ENCODE data around the gene PHGDH. TPM values are rescaled to one million over a fixed set of nuclear protein-coding genes. Genes with fewer than 3 reads are reported as not detected.
A peak's percentile ranks its signal among the peaks of the same experiment; 100 is the strongest.

PHGDH gene
- total RNA-seq, 1 experiment from 2014 or later, result 373 TPM

DNA sequence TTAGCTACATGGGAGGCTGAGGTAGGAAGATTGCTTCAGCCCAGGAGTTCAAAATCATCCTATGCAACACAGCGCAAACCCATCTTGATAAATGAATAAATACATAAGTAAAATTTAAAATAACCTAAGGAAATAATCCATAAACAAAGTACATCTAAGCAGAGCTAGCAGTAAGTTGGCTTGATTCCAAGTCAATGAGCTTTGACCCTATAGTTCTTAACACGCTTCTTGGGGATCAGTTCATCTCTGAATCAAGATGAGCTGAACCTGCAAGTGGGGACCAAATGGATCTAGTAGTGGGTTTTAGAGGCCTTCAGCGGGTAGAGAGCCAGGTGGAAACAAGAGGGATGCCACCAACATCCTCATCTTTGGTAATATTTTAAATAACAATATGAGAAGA lies 31.5 kb upstream of the PHGDH start:
- peak in 1 of 2 experiments; percentile 23 for DNase-seq
- H2AFZ ChIP-seq, result no peak overlapping the region
- H3K4me3 ChIP-seq, result no peak overlapping the region
- no peaks in the 10 kb centered on the region for H3K9me3 ChIP-seq (ENCODE audit: insufficient read depth, low read depth)
- H3K36me3 ChIP-seq (ENCODE audit: low read depth), result no peaks in the 10 kb centered on the region
- TF ChIP-seq EZH2 (IDR thresholded peaks at IDR 0.05; ENCODE audit: low read depth) (no peak), CTCF (conservative IDR thresholded peaks at IDR 0.05) (no peak)
- H4K20me1 ChIP-seq (ENCODE audit: insufficient read depth), result no peaks in the 10 kb centered on the region
- no peak overlapping the region for H3K27ac ChIP-seq
- H3K4me1 ChIP-seq (replicated peaks; ENCODE audit: insufficient read depth), result peaks cover 8% of the 10 kb centered on the region
- H3K4me2 ChIP-seq, result no peak overlapping the region
- H3K79me2 ChIP-seq (ENCODE audit: low read depth), result no peaks in the 10 kb centered on the region
- H3F3A ChIP-seq (ENCODE audit: insufficient read depth, low read depth), result peaks cover 2% of the 10 kb centered on the region
- no TSS peak for BruUV-seq (replicated peaks)
- H3K27me3 ChIP-seq (ENCODE audit: insufficient read depth, low read depth), result no peaks in the 10 kb centered on the region
- intact Hi-C loops (cut with micrococcal nuclease; ENCODE audit: unreplicated experiment), result no loop called here
- CTCF ChIA-PET, result no interaction called here
- H3K9me2 ChIP-seq (ENCODE audit: insufficient read depth), result no peaks in the 10 kb centered on the region
- POLR2A ChIA-PET (ENCODE audit: unreplicated experiment), result no interaction called here

- DNase-seq, result peak in 1 of 2 experiments; percentile 1
- H3F3A ChIP-seq (ENCODE audit: insufficient read depth, low read depth), result peaks cover 2% of the 10 kb centered on the region; the same call in 1 of the 2 replicates
- H3K36me3 ChIP-seq (ENCODE audit: low read depth), result no peaks in the 10 kb centered on the region
- no TSS peak for BruUV-seq (replicated peaks)
- no peak for TF ChIP-seq EZH2 (IDR thresholded peaks at IDR 0.05; ENCODE audit: low read depth)
- TF ChIP-seq CTCF (conservative IDR thresholded peaks at IDR 0.05), result no peak
- no peaks in the 10 kb centered on the region for H3K9me2 ChIP-seq (ENCODE audit: insufficient read depth)
- no peaks in the 10 kb centered on the region for H3K79me2 ChIP-seq (ENCODE audit: low read depth)
- no peak overlapping the region for H3K4me2 ChIP-seq
- H3K4me1 ChIP-seq (replicated peaks; ENCODE audit: insufficient read depth), result peaks cover 8% of the 10 kb centered on the region
- no peak overlapping the region for H2AFZ ChIP-seq
- H4K20me1 ChIP-seq (ENCODE audit: insufficient read depth), result no peaks in the 10 kb centered on the region
- H3K4me3 ChIP-seq, result no peak overlapping the region
- no peaks in the 10 kb centered on the region for H3K27me3 ChIP-seq (ENCODE audit: insufficient read depth, low read depth)
- no peaks in the 10 kb centered on the region for H3K9me3 ChIP-seq (ENCODE audit: insufficient read depth, low read depth)
- POLR2A ChIA-PET (ENCODE audit: unreplicated experiment), result no interaction called here
- intact Hi-C loops (cut with micrococcal nuclease; ENCODE audit: unreplicated experiment), result no loop called here
- no peak overlapping the region for H3K27ac ChIP-seq
- CTCF ChIA-PET, result no interaction called here
Measured at GRCh38 chr1:119680723-119681122, 31.0 kb upstream of the PHGDH start.

DNA sequence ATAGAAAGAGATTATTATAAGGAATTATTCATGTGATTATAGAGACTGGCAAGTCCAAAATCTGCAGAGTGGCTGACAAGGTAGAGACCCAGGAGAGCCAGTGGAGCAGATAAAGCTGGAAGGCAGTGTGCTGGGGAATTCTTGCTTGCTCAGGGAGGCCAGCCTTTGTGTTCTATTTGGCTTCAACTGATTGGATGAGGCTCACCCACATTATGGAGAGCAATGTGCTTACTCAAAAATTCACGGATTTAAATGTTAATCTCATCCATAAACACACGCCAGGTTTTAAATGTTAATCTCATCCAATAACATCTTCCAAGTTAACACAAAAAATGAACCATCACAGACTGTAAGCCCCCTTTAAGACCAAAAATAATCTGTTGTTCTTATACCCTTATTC lies 30.2 kb upstream of the PHGDH start:
- no peaks in the 10 kb centered on the region for H4K20me1 ChIP-seq (ENCODE audit: insufficient read depth)
- TF ChIP-seq CTCF (conservative IDR thresholded peaks at IDR 0.05) (no peak), EZH2 (IDR thresholded peaks at IDR 0.05; ENCODE audit: low read depth) (no peak)
- no peak overlapping the region for H3K4me2 ChIP-seq
- intact Hi-C loops (cut with micrococcal nuclease; ENCODE audit: unreplicated experiment), result no loop called here
- H3K27ac ChIP-seq, result no peak overlapping the region
- peaks cover 13% of the 10 kb centered on the region for H3K4me1 ChIP-seq (replicated peaks; ENCODE audit: insufficient read depth)
- H3K79me2 ChIP-seq (ENCODE audit: low read depth), result no peaks in the 10 kb centered on the region
- peaks cover 11% of the 10 kb centered on the region for H3F3A ChIP-seq (ENCODE audit: insufficient read depth, low read depth)
- DNase-seq, result no peak
- H3K9me3 ChIP-seq (ENCODE audit: insufficient read depth, low read depth), result no peaks in the 10 kb centered on the region
- no peak overlapping the region for H3K4me3 ChIP-seq
- POLR2A ChIA-PET (ENCODE audit: unreplicated experiment), result no interaction called here
- no peaks in the 10 kb centered on the region for H3K36me3 ChIP-seq (ENCODE audit: low read depth)
- CTCF ChIA-PET, result no interaction called here
- H2AFZ ChIP-seq, result no peak overlapping the region
- no peaks in the 10 kb centered on the region for H3K27me3 ChIP-seq (ENCODE audit: insufficient read depth, low read depth)
- no peaks in the 10 kb centered on the region for H3K9me2 ChIP-seq (ENCODE audit: insufficient read depth)
- BruUV-seq (replicated peaks), result no TSS peak
